NCI-H82 treated with DMSO at 0.1 percent for 48 hours (cell line): ENCODE measurements around the gene RDH13.

Experiments
- DNase-seq: peaks from one replicate; lab custom pipeline; 2025; ENCODE audit not compliant: unreplicated experiment; lab: John Stamatoyannopoulos, UW

RDH13 gene

DNA sequence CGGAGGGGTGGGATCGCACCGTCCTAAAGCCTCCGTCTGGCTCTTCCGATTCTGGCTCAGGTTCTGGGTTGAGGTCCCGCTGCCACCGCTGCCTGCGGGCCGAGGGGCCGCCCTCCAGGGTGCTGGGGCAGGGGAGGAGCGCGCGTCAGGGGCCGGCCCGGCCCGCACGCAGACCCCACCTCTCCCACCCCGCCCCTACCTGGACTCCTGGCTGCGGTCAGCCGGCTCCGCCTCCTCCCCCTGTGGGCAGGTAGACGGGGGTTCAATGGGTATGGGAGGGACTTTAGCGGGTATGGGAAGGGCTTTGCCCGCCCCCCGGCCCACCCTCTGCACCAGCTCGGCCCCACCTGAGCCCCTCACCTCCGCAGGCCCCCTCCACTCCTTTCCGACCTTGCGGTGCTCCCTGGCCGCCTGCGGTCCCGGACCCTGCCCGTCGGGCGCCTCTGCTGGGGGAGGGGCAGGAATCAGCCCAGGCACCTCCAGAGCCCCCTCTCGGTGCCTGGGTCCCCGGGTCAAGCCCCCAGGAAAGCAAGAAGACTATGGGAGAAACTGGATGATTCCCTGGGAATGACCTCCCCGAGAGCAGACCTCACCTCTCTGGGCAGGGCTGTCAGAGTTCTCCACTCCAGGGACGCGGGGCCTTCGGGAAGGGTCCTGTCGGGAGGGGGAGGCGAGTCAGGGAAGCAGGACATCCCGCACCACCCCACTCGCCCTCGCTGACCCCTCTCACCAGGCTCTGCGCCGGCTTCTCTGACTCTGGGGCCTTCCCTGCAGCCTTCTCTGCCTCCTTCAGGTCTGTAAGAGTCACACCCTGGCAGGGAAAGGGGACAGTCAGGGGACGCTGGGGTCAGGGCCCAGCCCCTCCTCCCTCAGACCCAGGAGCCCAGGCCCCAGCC, 29.7 kb upstream of the RDH13 start:
- no peak for DNase-seq

DNA sequence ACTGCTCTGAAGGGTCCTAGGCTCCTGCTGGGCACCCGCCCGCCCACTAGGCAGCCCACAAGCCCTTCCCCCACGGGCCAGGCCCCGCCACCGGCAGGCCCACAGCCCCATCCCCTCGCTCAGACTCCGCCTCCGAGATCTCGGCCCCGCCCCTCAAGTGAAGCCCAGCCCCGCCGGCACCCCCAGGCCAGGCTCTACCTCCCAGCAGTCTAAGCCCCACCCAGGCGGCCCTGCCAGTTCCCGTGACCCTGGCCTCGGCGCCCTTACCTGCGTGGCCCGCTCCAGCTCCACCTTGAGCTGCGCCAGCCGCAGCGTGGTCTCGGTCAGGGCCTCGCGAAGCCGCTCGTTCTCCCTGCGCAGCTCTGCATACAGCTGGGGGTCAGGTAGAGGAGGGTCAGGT, 29.0 kb upstream of the RDH13 start:
- DNase-seq: no peak

DNA sequence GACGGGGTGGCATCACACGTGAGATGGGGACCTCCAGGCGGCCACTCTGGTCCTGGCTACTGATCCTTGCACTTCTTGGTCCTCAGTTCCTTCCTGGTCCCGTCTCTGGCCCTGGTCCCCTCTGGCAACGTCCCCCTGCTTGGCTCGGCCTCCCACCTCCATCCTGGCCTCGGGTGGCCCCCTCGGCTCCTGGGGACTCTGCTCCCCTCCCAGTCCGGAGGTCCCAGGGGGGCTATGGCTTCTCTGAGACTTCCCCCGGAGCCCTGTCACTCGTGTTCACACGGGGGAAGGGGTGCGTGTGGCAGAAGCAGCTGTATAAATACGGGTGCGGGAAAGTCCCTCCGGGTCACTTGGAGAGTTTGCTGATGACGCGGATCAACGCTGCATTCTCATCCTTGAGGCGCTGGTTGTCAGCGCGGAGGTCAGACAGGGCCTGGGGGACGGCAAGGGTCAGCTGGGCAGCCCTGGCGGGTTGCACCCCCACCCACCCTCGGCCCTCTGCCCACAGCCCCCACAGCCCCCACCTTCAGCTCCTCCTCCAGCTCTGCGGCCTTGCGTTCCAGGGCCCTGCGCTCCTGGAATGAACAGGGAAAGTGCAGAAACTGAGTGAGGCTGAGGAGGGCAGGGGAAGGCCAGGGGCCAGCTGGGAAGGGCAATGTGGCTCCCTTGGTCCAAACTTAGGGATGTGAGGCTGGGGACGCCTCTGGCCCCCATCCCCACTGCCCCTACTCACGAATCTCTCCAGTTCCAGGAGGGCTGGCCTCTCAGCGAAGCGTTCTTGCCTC, 28.4 kb upstream of the RDH13 start:
- no peak for DNase-seq

- no peak for DNase-seq
Measured at GRCh38 chr19:55090564-55090963, 27.6 kb upstream of the RDH13 start.

DNA sequence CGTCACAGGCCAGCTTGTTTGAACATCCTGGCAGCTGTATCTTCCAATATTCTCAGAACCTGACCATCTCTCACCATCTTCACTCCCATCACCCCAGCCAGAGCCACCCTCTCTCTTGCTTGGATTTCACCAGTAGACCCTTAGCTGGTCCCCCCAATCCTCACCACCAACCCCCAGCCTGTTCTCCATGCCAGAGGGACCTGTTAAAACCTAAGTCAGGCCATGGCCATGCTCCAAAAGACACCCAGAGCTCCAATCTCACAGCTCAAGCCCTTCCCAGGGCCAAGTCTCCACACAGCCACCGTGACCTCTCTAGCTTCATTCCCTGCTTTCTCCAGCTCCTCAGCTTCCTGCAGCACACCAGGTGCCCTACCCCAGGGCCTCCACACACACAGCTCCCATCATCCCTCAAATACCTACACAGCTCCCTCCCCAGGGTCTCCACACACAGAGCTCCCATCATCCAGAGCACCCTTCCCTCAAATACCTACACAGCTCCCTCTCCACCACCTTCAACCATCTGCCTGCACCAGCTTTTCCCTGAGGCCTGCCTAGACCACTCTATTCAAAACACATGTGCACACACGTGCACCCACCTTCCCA, 26.5 kb upstream of the RDH13 start:
- no peak for DNase-seq

GRCh38 chr19:55088543-55089341, 25.8 kb upstream of the RDH13 start:
- DNase-seq: peak; percentile 34

DNA sequence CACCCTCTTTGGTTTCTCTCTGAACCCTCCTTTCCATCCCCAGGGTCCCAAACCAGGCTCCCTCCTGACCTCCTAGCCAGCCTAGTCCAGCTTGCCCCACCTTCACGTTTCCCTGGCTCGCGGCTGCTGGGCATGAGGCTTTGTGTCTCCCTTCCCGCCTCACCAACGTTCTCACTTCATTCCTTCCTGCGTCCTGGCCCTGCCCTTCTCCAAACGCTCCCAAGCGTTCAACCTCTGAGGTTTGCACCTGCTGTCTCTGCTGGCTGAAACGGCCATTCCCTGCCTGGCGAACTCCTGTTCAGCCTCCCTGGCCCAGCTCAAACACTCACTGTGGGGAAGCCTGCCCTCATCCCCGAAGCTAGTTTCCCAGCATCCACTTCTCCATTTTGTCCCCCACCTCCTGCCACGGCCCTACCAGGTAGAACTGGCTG, 25.1 kb upstream of the RDH13 start:
- DNase-seq: no peak

DNA sequence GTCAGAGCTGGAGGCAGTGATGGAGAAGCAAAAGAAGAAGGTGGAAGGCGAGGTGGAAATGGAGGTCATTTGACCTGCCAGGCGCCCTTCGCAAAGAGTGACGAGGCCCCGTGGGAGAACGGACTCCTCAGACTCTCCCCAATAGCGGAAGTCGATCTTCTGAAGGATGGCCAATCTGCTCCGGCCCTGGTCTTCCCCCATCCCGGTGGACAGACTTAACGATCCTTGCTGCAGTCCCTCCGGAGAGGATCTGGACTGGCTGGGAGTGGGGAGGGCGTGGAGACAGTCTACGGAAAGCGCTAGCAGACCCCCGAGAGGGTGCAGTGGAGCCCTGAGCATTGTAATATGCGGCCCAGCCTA, 24.6 kb upstream of the RDH13 start:
- no peak for DNase-seq

DNA sequence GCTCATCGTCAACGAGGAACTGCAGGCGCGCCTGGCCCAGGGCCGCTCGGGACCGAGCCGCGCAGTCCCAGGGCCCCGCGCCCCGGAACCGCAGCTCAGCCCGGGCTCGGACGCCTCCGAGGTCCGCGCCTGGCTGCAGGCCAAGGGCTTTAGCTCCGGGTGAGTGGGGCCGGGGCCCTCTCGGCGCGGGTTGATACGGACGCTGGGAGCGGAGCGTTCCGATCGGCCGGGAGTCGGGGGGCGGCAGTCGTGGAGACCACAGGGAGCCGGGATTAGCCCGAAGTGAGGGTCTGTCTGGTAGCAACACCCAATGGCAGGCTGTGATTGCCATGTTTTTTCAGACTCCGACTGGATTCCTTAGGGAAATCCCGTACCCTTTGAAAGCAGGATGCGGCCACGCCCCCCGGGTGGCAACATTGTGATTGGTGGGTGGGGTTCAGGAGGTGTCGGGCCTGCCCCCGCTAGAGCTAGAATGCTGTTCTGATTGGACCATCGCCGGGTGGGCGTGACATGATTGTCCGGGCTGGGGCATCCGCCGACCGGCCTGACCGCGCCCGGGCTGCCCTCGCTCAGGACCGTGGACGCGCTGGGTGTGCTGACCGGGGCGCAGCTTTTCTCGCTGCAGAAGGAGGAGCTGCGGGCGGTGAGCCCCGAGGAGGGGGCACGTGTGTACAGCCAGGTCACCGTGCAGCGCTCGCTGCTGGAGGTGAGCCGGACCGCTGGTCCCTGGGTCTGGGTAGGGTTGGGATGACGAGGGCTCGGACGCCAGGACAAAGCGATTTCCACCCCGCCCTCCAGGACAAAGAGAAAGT, 24.0 kb upstream of the RDH13 start:
- peak; percentile 90 for DNase-seq

DNA sequence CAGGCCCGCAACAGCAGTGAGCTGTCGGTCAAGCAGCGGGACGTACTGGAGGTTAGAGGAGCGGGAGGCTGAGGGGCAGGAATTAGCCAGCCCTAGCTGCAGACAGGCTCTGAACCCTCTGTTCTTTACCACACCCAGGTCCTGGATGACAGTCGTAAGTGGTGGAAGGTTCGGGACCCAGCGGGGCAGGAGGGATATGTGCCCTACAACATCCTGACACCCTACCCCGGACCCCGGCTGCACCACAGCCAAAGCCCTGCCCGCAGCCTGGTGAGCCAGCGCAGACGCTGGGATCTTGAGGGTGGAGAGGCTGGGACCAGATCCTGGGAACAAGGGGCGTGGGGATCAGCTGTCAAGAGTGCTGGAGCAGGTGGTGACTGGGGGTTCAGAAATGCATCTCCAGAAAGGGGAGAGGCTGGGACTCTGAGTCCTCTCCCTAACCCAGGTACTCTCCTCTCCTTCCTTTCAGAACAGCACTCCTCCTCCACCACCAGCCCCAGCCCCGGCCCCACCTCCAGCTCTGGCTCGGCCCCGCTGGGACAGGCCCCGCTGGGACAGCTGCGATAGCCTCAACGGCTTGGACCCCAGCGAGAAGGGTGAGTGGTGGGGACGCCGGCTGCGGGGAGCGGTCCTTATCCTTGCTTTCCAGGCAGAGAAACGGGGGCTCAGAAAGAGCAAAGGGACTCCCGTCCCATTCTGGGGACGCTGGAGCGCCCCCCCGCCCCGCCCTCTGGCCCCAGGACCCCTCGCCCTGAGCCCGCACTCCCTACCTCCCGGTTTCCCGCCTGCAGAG, 23.2 kb upstream of the RDH13 start:
- no peak for DNase-seq

DNA sequence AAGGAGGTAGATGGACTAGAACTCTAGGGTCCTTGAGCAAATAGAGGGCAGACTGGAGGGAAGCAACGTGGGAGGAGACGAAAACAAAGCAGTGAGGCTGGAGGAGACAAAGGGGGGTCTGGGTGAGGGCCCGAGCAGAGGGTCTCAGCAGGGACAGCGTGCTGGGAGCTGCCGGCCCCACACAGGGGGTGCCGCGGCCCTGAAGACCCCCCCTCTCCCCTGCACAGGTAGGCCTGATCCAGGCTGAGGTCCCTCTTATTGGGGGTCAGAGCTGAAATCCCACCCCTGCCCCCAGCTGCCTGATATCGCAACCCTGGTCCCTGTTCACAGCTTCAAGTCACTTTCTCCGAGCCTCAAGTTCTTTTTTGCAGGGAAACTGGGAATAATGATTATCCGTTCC, 21.5 kb upstream of the RDH13 start:
- no peak for DNase-seq

DNA sequence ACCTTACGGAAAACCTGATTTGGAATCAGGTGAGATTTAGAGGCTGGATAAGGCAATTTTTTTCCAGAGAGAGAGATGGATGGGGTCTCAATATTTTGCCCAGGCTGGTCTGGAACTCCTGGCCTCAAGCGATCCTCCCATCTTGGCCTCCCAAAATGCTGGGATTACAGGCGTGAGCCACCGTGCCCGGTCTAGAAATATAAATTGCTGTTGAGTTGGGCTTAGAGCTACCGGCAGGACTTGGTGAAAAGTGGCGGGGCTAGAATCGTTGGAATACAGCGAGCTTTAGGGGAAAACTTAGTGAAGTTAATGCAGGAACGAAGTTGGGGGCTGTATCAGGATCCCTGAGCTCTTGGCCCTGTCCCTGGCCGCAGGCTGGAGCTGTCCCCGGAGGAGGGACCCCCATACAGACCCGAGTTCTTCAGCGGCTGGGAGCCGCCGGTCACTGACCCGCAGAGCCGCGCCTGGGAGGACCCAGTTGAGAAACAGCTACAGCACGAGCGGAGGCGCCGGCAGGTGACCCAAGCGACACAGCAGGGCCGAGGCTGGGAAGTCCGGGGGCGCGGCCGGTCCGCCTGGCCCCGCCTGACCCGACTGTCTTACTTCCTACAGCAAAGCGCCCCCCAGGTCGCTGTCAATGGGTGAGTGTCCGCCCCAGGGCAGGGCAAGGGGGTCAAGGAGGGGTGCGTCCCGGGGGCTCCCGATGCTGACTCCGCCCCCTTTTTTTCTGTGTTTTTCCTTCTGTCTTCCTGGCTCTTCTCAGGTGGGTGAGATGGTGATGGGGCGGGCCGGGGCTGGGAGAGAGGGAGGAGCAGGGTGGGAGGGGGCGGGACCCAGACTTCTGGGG, 20.3 kb upstream of the RDH13 start:
- DNase-seq: no peak

DNA sequence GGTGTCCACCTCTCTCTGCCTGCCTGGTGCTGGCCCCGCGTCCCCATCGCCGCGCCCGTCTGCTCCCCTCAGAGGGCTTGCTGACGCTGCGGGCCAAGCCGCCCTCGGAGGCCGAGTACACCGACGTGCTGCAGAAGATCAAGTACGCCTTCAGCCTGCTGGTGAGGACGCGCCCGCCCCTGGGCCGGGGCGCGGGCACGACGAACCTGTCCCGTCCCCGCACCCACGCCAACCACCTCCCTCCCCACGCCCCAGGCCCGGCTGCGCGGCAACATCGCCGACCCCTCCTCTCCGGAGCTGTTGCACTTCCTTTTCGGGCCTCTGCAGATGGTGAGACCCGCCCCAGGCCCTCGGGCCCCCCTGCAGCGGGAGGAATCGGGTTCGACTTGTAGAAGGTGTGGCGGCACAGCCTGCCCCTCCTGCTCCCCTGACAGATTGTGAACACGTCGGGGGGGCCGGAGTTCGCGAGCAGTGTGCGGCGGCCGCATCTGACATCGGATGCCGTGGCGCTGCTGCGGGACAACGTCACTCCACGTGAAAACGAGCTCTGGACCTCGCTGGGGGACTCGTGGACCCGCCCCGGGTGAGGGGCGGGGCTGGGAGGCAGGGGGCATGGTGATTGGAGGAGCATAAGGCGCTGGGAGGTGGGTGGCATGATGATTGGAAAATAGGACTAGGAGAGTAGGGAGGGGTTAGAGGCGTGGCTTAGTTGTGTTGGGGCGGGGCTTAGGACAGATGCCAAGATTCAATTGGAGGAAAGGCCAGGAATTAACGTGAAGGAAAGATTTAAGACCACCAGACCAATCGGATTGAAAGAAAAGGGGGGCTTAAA, 19.3 kb upstream of the RDH13 start:
- peak; percentile 93 for DNase-seq

- DNase-seq: no peak
Measured at GRCh38 chr19:55081770-55082019, 18.7 kb upstream of the RDH13 start.

GRCh38 chr19:55080968-55081769, 18.2 kb upstream of the RDH13 start:
- DNase-seq: peak; percentile 75

DNA sequence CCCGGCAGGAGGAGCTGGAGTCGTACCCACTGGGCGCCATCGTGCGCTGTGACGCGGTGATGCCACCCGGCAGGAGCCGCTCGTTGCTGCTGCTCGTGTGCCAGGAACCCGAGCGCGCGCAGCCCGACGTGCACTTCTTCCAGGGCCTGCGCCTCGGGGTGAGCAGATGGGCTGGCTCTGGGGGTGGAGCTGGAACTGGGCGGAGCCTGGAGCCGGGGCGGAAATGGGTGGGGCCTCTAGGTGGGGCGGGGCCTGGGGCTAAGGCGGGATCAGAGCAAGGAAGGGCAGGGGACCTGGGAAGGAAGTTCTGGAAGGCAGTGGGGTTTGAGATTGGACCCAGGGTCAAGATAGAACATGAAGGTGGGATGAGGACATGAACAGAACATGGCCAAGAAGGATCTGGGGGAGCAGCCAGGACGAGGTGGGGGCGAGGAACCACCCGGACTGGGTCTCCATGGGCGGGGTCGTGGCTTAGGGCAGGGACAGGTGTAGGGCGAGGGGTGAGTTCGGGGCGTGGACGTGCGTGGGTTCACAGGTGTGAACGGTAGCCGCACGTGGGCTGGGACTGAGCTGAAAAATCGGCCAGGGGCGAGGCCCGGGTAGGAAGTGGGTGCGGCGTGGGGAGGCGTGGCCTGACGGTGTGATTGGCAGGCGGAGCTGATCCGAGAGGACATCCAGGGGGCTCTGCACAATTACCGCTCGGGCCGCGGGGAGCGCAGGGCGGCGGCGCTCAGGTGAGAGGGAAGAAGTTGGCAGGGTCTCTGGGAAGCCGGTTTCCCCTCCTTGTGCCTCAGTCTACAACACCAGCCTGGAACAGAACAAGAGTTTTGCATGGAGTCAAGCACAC, 17.4 kb upstream of the RDH13 start:
- peak; percentile 77 for DNase-seq
